HepG2 (cell line): ENCODE results near the gene GPX2. TPM values are rescaled to one million over a fixed set of nuclear protein-coding genes. Genes with fewer than 3 reads are reported as not detected.

Source experiments
- ATF1 ChIP-seq: IDR thresholded peaks from 2 replicates; pipeline ENCODE4 v1.6.1; 2016; ENCODE audit warnings: mild to moderate bottlenecking, control low read depth
- CBX2 ChIP-seq, 2 experiments: fragments of 200-600 bp in 1 of 2; sonication (generic); formaldehyde crosslinking in 1 of 2; IDR thresholded peaks; 2 replicates each; pipeline versions ENCODE4 v1.7.0 to v1.8.1; 2018 to 2022; ENCODE audit warnings: low read depth in 2 of 2, low read length in 1 of 2, mild to moderate bottlenecking in 1 of 2, missing genetic modification reagents in 1 of 2
- ERF ChIP-seq: IDR thresholded peaks from 2 replicates; pipeline ENCODE4 v1.6.1; 2018; ENCODE audit warnings: missing biosample characterization, missing genetic modification reagents
- GMEB1 ChIP-seq: sonication (generic); formaldehyde crosslinking; IDR thresholded peaks from 2 replicates; pipeline ENCODE4 v1.5.1; 2020; ENCODE audit warnings: missing genetic modification reagents, mild to moderate bottlenecking, borderline replicate concordance
- KAT7 ChIP-seq: IDR thresholded peaks from 2 replicates; pipeline ENCODE4 v1.6.1; 2018; ENCODE audit warnings: borderline replicate concordance, missing compliant biosample characterization
- MEIS2 ChIP-seq: sonication (generic); formaldehyde crosslinking; IDR thresholded peaks from 2 replicates; pipeline ENCODE4 v1.9.0; 2021; ENCODE audit warnings: mild to moderate bottlenecking, missing genetic modification reagents
- NAIF1 ChIP-seq: sonication (generic); formaldehyde crosslinking; IDR thresholded peaks from 2 replicates; pipeline ENCODE4 v1.5.0; 2020; ENCODE audit warnings: mild to moderate bottlenecking, missing genetic modification reagents, borderline replicate concordance
- NFKBIZ ChIP-seq: IDR thresholded peaks from 2 replicates; pipeline ENCODE4 v1.6.1; 2018; ENCODE audit warnings: missing genetic modification reagents, missing compliant biosample characterization
- NRL ChIP-seq: sonication (generic); formaldehyde crosslinking; IDR thresholded peaks from 2 replicates; pipeline ENCODE4 v1.5.0; 2020; ENCODE audit warnings: missing genetic modification reagents, mild to moderate bottlenecking, moderate library complexity, borderline replicate concordance
- RXRA ChIP-seq: sonication (generic); formaldehyde crosslinking; IDR thresholded peaks from 2 replicates; pipeline ENCODE4 v1.5.1; 2020; ENCODE audit warnings: missing genetic modification reagents
- SMAD3 ChIP-seq: sonication (generic); formaldehyde crosslinking; IDR thresholded peaks from 2 replicates; pipeline ENCODE4 v1.4.0; 2020; ENCODE audit warnings: missing genetic modification reagents
- TGIF2 ChIP-seq: IDR thresholded peaks from 2 replicates; pipeline ENCODE4 v1.6.1; 2016; ENCODE audit warnings: control low read depth, missing compliant biosample characterization
- ZBTB3 ChIP-seq: sonication (generic); formaldehyde crosslinking; IDR thresholded peaks from 2 replicates; pipeline ENCODE4 v1.4.0; 2020; ENCODE audit warnings: low read depth, mild to moderate bottlenecking, moderate library complexity, missing genetic modification reagents, borderline replicate concordance
- ZHX1 ChIP-seq: sonication (generic); formaldehyde crosslinking; IDR thresholded peaks from 2 replicates; pipeline ENCODE4 v1.8.1; 2022; ENCODE audit warnings: low read depth, mild to moderate bottlenecking, missing genetic modification reagents
- ZNF543 ChIP-seq: sonication (generic); formaldehyde crosslinking; IDR thresholded peaks from 2 replicates; pipeline ENCODE4 v1.4.0; 2020; ENCODE audit warnings: mild to moderate bottlenecking, missing genetic modification reagents
- ZNF564 ChIP-seq: sonication (generic); formaldehyde crosslinking; IDR thresholded peaks from 2 replicates; pipeline ENCODE4 v1.8.1; 2023; ENCODE audit warnings: mild to moderate bottlenecking, missing genetic modification reagents
- ZNF761 ChIP-seq: sonication (generic); formaldehyde crosslinking; conservative IDR thresholded peaks from 2 replicates; pipeline ENCODE4 v1.4.0; 2020; ENCODE audit warnings: mild to moderate bottlenecking, missing genetic modification reagents
- ZSCAN20 ChIP-seq: sonication (generic); formaldehyde crosslinking; IDR thresholded peaks from 2 replicates; pipeline ENCODE4 v1.4.0; 2020; ENCODE audit warnings: missing genetic modification reagents, mild to moderate bottlenecking, borderline replicate concordance
- polyA plus RNA-seq, 8 experiments: library from polyadenylated mRNA; depleted of rRNA in 3 of 8; stranded (reverse) in 7 of 8; unstranded in 1 of 8; fragments of >200 nt; fragmentation: Illumina TruSeq in 4 of 8; extraction: Trizol in 4 of 8; gene quantifications; 2 replicates each; pipeline versions ENCODE4 v1.2.1 to v1.2.3, GENCODE V29; 2011 to 2016; ENCODE audit warnings: low read depth in 4 of 8, missing spikeins in 1 of 8, mixed read lengths in 1 of 8; ENCODE audit not compliant: insufficient read depth in 1 of 8
- total RNA-seq, 5 experiments: library from RNA; depleted of rRNA; stranded (reverse); fragments of >200 nt; fragmentation: Illumina TruSeq; extraction: Trizol; gene quantifications; 2 replicates each; pipeline ENCODE4 v1.2.3, GENCODE V29; 2016; ENCODE audit warnings: low read depth in 1 of 5
- TF ChIP-seq, protein P1 (sequence below): sonication (generic); formaldehyde crosslinking; IDR thresholded peaks from 2 replicates; pipeline ENCODE4 v1.5.0; 2020; ENCODE audit warnings: mild to moderate bottlenecking, low read depth, missing genetic modification reagents, borderline replicate concordance

GPX2 gene
- total and polyA plus RNA-seq, 2 of the 13 experiments (the other 11 are each of a cell fraction or from before 2014, with no cell fraction given): 526 to 674 TPM

DNA sequence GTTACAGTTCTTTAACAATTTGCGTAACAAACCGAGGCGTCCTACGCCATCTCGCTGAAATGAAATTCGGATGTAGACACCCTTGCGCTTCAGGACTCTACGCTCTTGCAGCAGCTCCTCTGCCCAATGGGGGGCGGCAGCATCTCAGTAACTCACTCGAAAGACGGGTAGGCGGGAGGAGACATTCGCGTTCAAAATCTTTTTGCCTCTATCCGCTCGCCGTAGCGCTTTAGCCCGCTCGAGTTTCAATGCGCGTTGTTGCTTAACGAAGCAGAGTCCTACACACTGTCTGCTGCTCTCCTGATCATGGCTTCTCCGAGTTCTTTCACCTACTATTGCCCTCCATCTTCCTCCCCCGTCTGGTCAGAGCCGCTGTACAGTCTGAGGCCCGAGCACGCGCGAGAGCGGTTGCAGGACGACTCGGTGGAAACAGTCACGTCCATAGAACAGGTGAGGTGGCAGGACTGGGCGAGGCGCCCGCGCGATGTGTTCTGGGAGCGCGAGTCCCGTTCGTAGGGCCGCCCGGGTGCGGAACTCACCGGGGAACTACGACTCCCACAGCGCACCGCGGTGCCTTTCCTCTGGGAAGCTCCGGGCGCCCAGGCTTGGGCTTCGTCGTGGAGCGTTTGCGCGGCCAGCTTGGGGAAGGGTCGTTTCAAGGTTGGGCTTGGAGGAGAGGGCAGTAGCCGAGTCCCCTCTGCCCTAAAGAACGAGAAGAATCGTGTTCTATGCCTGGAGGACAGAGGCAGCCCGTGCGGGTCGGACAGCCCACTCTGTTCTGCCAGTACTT, 44.3 kb upstream of the GPX2 start, which contains the start of gene FNTB (continued):
- no peak for TF ChIP-seq CBX2 (IDR thresholded peaks at IDR 0.05; ENCODE audit: low read depth, low read length)
- TF ChIP-seq CBX2 (CRISPR knock-in tag; IDR thresholded peaks at IDR 0.05; ENCODE audit: low read depth): no peak
- TF ChIP-seq ERF: no peak; the same call in 1 of the 2 replicates
- TF ChIP-seq KAT7 (CRISPR knock-in tag): peak; percentile 66; the same call in 1 of the 2 replicates
- TF ChIP-seq ZNF543: peak; percentile 88
- no peak for TF ChIP-seq ZBTB3 (CRISPR knock-in tag)
- peak; percentile 95 for TF ChIP-seq ZNF761 (CRISPR knock-in tag)
- TF ChIP-seq ZHX1 (CRISPR knock-in tag): 0 out of 2 replicates have a peak, but pooled peaks have one; percentile 64
- peak; percentile 60 for TF ChIP-seq SMAD3 (CRISPR knock-in tag)
- TF ChIP-seq GMEB1 (CRISPR knock-in tag): peak; percentile 88
- no peak; the same call in 1 of the 2 replicates for TF ChIP-seq MEIS2
- peak; percentile 14 for TF ChIP-seq TGIF2 (CRISPR knock-in tag)
- TF ChIP-seq RXRA (CRISPR knock-in tag): peak; percentile 54; the same call in 1 of the 2 replicates
- TF ChIP-seq NRL (CRISPR knock-in tag): peak; percentile 88
- 0 out of 2 replicates have a peak, but pooled peaks have one; percentile 79 for TF ChIP-seq ZSCAN20 (CRISPR knock-in tag)
- TF ChIP-seq NFKBIZ: peak; percentile 68; the same call in 1 of the 2 replicates
- TF ChIP-seq NAIF1 (CRISPR knock-in tag): peak; percentile 83
- TF ChIP-seq ATF1 (CRISPR knock-in tag): no peak; the same call in 1 of the 2 replicates
- TF ChIP-seq, protein P1, sequence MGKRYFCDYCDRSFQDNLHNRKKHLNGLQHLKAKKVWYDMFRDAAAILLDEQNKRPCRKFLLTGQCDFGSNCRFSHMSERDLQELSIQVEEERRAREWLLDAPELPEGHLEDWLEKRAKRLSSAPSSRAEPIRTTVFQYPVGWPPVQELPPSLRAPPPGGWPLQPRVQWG (CRISPR knock-in tag): no peak
- TF ChIP-seq ZNF564 (CRISPR knock-in tag): no peak; the same call in 1 of the 2 replicates
